T-cell (primary cell): Measurements from ENCODE around the gene CISD1. TPM values are rescaled to one million over a fixed set of nuclear protein-coding genes. Genes with fewer than 3 reads are reported as not detected.
A peak's percentile ranks its signal among the peaks of the same experiment; 100 is the strongest.

ENCODE experiments used
- ATAC-seq, 4 experiments: fragments of 200-7000 bp in 3 of 4; fragments of 150-1000 bp in 1 of 4; cut with Tn5 transposase; replicated peaks in 1 of 4; 1 replicate in 3 of 4; 2 replicates in 1 of 4; pipeline ENCODE4 v1.10.0; 2021; ENCODE audit warnings: moderate library complexity in 3 of 4, mild to moderate bottlenecking in 2 of 4, moderate number of reproducible peaks in 1 of 4
- CTCF ChIA-PET, 2 donors: fragments of 300-600 bp; sonication (Branson Sonifier 250); formaldehyde crosslinking; loops; one replicate each; lab custom pipeline; 2022; ENCODE audit warnings: antibody characterized with exemption in 2 of 2; lab: Charles Lee
- POLR2A ChIA-PET, 2 donors: fragments of 300-600 bp; sonication (Branson Sonifier 250); formaldehyde crosslinking; loops; one replicate each; lab custom pipeline; 2022; ENCODE audit warnings: antibody characterized with exemption in 2 of 2; lab: Charles Lee
- DNase-seq, 35 experiments: peaks; one replicate each; pipeline versions ENCODE4 v3.0.0 to v3.0.0-alpha.2; 2013 to 2023
- H3K27ac ChIP-seq: one replicate; pipeline ENCODE4 v1.5.1; 2013; ENCODE audit warnings: low read length
- H3K27me3 ChIP-seq, 2 experiments: replicated peaks in 1 of 2; 1 replicate in 1 of 2; 2 replicates in 1 of 2; pipeline versions ENCODE4 v1.6.1 to v1.7.0; 2013; ENCODE audit warnings: low read length in 1 of 2, mixed read lengths in 1 of 2; ENCODE audit not compliant: control insufficient read depth in 2 of 2, insufficient read depth in 2 of 2; ENCODE audit errors: extremely low read depth in 1 of 2
- H3K36me3 ChIP-seq, 2 donors: 1 replicate in 1 of 2; 2 replicates in 1 of 2; pipeline versions ENCODE4 v1.6.1 to v1.7.0; 2013; ENCODE audit warnings: low read length in 1 of 2; ENCODE audit not compliant: control insufficient read depth in 2 of 2, insufficient read depth in 1 of 2; ENCODE audit errors: extremely low read depth in 1 of 2
- H3K4me1 ChIP-seq, 2 experiments: 1 replicate in 1 of 2; 2 replicates in 1 of 2; pipeline versions ENCODE4 v1.6.1 to v1.7.0; 2013; ENCODE audit warnings: low read length in 2 of 2, mixed read lengths in 1 of 2; ENCODE audit not compliant: insufficient read depth in 2 of 2, control insufficient read depth in 1 of 2; ENCODE audit errors: extremely low read depth in 1 of 2
- H3K4me3 ChIP-seq, 2 donors: 1 replicate in 1 of 2; 2 replicates in 1 of 2; pipeline versions ENCODE4 v1.5.1 to v1.7.0; 2013; ENCODE audit warnings: mild to moderate bottlenecking in 2 of 2, low read length in 1 of 2, moderate library complexity in 1 of 2; ENCODE audit not compliant: control insufficient read depth in 1 of 2; ENCODE audit errors: extremely low read depth in 1 of 2
- H3K9me3 ChIP-seq: 2 replicates; pipeline ENCODE4 v1.7.0; 2013
- H3K27ac Mint-ChIP-seq, 2 donors: one replicate each; pipeline ENCODE4 v1.8.0; 2020 to 2021; ENCODE audit warnings: mild to moderate bottlenecking in 2 of 2, mixed read lengths in 2 of 2
- H3K27me3 Mint-ChIP-seq, 2 donors: one replicate each; pipeline ENCODE4 v1.8.0; 2021 to 2022; ENCODE audit warnings: mixed read lengths in 2 of 2
- H3K36me3 Mint-ChIP-seq: one replicate; pipeline ENCODE4 v1.8.0; 2021; ENCODE audit warnings: mixed read lengths
- H3K4me1 Mint-ChIP-seq, 3 donors: one replicate each; pipeline ENCODE4 v1.8.0; 2020 to 2022; ENCODE audit warnings: mixed read lengths in 3 of 3, mild to moderate bottlenecking in 1 of 3
- H3K4me3 Mint-ChIP-seq, 3 donors: one replicate each; pipeline ENCODE4 v1.8.0; 2020 to 2022; ENCODE audit warnings: mild to moderate bottlenecking in 3 of 3, mixed read lengths in 3 of 3, moderate library complexity in 3 of 3
- H3K9me3 Mint-ChIP-seq, 3 donors: one replicate each; pipeline ENCODE4 v1.8.0; 2020 to 2022; ENCODE audit warnings: mixed read lengths in 3 of 3
- WGBS: methylation state at CpG from one replicate; pipeline ENCODE4 v1.1.5; 2013; ENCODE audit warnings: missing lambda C conversion rate; ENCODE audit not compliant: insufficient coverage; 5-methylcytosine and 5-hydroxymethylcytosine counted together
- total RNA-seq, 35 experiments: library from RNA in 6 of 35; stranded (reverse) in 6 of 35; fragments of 120-200 nt in 1 of 35; gene quantifications; one replicate each; pipeline versions ENCODE4 v1.2.1 to v1.2.4 and lab custom pipeline; 2013 to 2026

CISD1 gene
- total RNA-seq, 5 donors from 2014 or later (not counting 1 experiment from before 2014, with no cell fraction given): 6.3 to 11.3 (median 10.3) TPM

DNA sequence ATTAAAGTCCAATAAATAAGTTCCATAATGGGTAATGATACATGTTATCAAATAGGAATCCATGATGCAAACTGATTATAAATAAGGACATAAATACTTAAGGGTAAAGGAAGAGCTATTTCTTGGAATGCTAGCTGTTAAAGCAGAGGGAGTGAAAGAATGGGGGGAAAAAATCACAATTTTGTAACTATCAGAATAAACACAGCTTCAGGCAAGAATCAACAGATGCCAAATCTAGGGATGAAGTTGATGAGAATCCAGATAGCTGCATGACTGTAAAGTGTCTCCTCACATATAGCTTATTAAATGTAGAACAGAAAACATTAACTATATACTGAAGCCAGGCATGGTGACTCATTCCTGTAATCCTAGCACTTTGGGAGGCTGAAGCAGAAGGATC, 6.2 kb upstream of the CISD1 start:
- Mint-ChIP-seq H3K4me3 (no peak overlapping the region), H3K4me1 (peaks cover 50 to 58% (median 51%) of the 10 kb centered on the region in 3 donors), H3K9me3 (no peaks in the 10 kb centered on the region), H3K27me3 (no peaks in the 10 kb centered on the region), H3K36me3 (peaks cover 8% of the 10 kb centered on the region), H3K27ac (no peak overlapping the region)
- Histone ChIP-seq H3K9me3 (no peaks in the 10 kb centered on the region), H3K27ac (no peak overlapping the region), H3K36me3 (no peaks in the 10 kb centered on the region), H3K4me3 (no peak overlapping the region), H3K4me1 (peaks cover 7 to 21% of the 10 kb centered on the region in 2 experiments), H3K27me3 (no peaks in the 10 kb centered on the region)
- ChIA-PET POLR2A (interaction anchor here in 1 of 2 donors (0.7 kb wide), 1 partner anchor 14 kb away, joined by 5 read pairs; no protein-coding TSS in a partner anchor), CTCF (interaction anchor here in 1 of 2 donors (1.5 kb wide), 1 partner anchor 27 kb away, joined by 4 read pairs; no protein-coding TSS in a partner anchor)
- no peak for DNase-seq
- no peak for ATAC-seq

DNA sequence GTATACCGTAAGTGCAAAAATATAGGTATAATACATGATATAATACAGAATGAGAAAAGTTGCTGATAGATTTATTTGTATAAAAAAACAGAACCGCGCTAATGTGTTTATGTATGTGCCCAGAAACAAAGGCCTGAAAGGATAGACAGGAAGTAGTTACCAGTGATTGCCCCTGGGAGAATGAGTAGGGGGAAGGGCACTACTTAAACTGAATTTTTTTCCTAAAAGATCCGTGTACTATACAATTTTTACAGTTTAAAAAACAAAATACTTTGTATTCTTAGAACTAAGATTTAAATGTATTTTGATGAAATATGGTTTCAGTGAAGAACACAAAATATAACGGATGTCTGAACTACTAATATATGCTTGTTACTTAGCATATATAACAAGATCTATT, 4.2 kb upstream of the CISD1 start:
- Mint-ChIP-seq H3K27ac (no peak overlapping the region), H3K27me3 (no peaks in the 10 kb centered on the region), H3K4me1 (peaks cover 57 to 64% (median 59%) of the 10 kb centered on the region in 3 donors), H3K9me3 (no peaks in the 10 kb centered on the region), H3K36me3 (peaks cover 2% of the 10 kb centered on the region), H3K4me3 (peak overlapping the region in 2 of 3 donors; percentile 7 to 99)
- ATAC-seq (no peak), DNase-seq (peak in 1 of 35 experiments; percentile 4)
- Histone ChIP-seq H3K4me1 (peaks cover 21 to 25% of the 10 kb centered on the region in 2 experiments), H3K9me3 (no peaks in the 10 kb centered on the region), H3K36me3 (no peaks in the 10 kb centered on the region), H3K27ac (no peak overlapping the region), H3K27me3 (no peaks in the 10 kb centered on the region), H3K4me3 (no peak overlapping the region)
- ChIA-PET POLR2A (no interaction called here), CTCF (no interaction called here)
- no CpG with 5 or more reads among the region's 5 CpGs for WGBS

DNA sequence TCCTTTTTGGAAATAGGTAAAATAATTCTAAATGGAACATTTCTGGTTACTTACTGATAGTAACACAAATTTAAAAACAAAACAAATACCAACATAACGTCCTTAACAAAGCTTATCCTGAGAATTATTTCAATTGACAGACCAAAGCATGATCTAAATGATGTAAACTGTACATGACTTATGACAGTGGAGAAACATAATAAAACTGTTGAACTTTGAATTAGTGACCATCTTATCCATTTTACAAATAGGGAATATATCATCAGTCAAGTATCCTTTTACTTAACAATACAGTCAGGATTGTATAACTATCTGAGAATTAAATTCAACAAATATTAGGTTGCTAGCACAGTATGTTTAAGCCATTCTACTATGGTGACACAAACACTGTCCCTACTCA, 3.7 kb upstream of the CISD1 start:
- Mint-ChIP-seq H3K27me3 (no peaks in the 10 kb centered on the region), H3K4me3 (peak overlapping the region in 1 of 3 donors; percentile 99), H3K27ac (no peak overlapping the region), H3K36me3 (no peaks in the 10 kb centered on the region), H3K4me1 (peaks cover 57 to 60% (median 57%) of the 10 kb centered on the region in 3 donors), H3K9me3 (no peaks in the 10 kb centered on the region)
- Histone ChIP-seq H3K27ac (no peak overlapping the region), H3K4me1 (peaks cover 21 to 28% of the 10 kb centered on the region in 2 experiments), H3K4me3 (no peak overlapping the region), H3K36me3 (no peaks in the 10 kb centered on the region), H3K9me3 (no peaks in the 10 kb centered on the region), H3K27me3 (no peaks in the 10 kb centered on the region)
- ATAC-seq (no peak), DNase-seq (no peak)
- no CpG with 5 or more reads among the region's 1 CpG for WGBS
- CTCF ChIA-PET: no interaction called here
- POLR2A ChIA-PET: no interaction called here

DNA sequence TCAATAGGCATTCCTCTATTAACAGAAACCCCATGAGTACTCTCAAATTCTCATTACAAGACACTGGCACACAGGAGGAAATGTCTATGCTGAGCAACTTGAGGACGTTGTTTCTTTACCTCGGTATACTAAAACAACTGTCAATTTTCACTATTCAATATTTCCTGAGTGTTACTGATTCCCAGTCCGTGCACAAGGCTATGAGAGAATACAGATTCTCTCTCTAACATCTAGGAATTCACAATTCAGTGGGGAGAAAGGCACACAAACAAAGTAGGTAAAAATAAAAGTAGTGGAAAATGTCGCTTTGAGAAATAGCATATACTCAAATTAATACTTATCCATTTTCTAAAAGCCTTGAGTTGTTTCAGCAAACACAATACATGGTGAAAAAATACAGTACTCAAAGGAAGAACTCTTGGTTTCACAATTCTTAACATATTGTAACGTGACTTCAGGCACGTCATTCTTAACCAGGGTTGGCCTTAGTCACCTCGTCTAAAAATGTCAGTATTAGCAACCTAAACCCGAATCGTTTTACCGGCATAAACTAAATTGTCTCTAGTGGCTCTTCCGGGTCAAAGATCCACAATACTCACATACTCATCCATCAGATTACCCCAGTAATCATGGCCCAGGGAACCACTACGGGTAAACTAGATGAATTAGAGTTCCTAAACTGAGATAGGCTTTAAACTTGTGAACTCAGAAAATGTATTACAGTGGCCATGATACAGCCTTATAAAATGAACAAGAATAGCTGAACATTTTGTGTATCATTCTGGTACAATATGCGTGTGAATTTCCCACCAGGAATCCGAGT, 2.7 kb upstream of the CISD1 start:
- CTCF ChIA-PET: no interaction called here
- DNase-seq: peak in 14 of 35 experiments; percentile 6 to 68 (median 19)

DNA sequence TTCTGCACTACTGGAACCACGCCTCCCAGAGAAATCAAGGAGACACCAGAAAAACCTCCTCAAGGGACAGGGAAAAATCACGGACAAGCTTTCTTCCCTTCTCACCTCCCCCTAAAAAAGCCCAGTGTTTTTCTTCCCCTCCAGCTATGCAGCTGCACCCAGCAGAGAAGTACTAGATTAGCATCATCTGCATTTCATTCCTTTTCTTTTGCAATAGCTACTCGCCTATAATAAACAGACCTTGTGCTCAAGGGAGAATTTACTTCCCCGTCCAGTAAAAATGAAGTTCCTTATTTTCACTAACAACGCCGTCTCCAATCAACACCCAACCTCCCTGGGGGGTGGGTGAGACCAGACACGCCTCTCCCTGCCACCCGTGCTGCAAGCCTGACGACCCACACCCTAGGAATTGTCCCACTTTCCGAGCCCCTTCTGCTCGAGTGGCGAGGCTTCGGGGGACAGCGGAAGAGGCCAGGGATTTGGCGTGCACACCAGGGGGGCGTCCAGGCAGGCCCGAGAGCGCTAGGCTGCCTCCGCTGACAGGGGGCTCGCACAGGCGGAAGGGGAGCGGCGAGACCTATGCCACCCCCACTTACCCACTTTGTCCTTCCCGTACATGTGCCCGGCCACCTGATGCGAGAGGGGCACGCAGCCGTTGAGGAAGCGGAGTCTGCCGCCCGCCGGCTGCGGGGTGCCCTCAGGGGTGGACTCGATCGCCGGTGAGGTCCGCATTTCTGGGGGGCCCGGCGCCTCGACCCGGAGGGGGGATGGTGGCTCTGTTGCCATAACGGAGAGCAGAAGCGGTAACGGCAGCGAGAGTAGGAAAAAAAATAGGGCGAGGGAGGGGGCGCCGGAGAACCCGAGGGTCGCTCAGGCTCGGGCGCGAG, 1.9 kb upstream of the CISD1 start:
- WGBS: under 1% methylated on average over 45 of the region's 53 CpGs
- peaks cover 50 to 57% (median 56%) of the 10 kb centered on the region in 3 donors for H3K4me1 Mint-ChIP-seq
- ChIA-PET POLR2A (interaction anchor here in 1 of 2 donors (0.7 kb wide), 1 partner anchor 117 kb away, joined by 3 read pairs; no protein-coding TSS in a partner anchor), CTCF (no interaction called here)
- H3K36me3 Mint-ChIP-seq: no peaks in the 10 kb centered on the region
- no peaks in the 10 kb centered on the region for H3K9me3 Mint-ChIP-seq
- H3K4me3 Mint-ChIP-seq: peak overlapping the region; percentile 96 to 99 (median 97)
- Histone ChIP-seq H3K4me1 (peaks cover 21 to 29% of the 10 kb centered on the region in 2 experiments), H3K27me3 (no peaks in the 10 kb centered on the region), H3K27ac (peak overlapping the region; percentile 84), H3K36me3 (no peaks in the 10 kb centered on the region), H3K4me3 (peak overlapping the region; percentile 74 to 92), H3K9me3 (no peaks in the 10 kb centered on the region)
- ATAC-seq: peak; percentile 1 to 9 (median 6)
- no peaks in the 10 kb centered on the region for H3K27me3 Mint-ChIP-seq
- peak overlapping the region; percentile 88 to 91 for H3K27ac Mint-ChIP-seq
- DNase-seq: peak in 32 of 35 experiments; percentile 6 to 60 (median 24)

More for the DNA sequence above, 2.7 kb upstream of the CISD1 start:
- Histone ChIP-seq H3K4me1 (peaks cover 21 to 29% of the 10 kb centered on the region in 2 experiments), H3K27ac (peak overlapping the region; percentile 84), H3K36me3 (no peaks in the 10 kb centered on the region), H3K4me3 (peak overlapping the region; percentile 74 to 92), H3K27me3 (no peaks in the 10 kb centered on the region), H3K9me3 (no peaks in the 10 kb centered on the region)
- peak overlapping the region; percentile 88 to 91 for H3K27ac Mint-ChIP-seq
- no peaks in the 10 kb centered on the region for H3K36me3 Mint-ChIP-seq
- WGBS: 0% methylated on average over 6 of the region's 14 CpGs
- ATAC-seq: peak in 1 of 4 experiments; percentile 9
- peak overlapping the region; percentile 96 to 99 (median 97) for H3K4me3 Mint-ChIP-seq
- peaks cover 54 to 57% (median 55%) of the 10 kb centered on the region in 3 donors for H3K4me1 Mint-ChIP-seq
- no peaks in the 10 kb centered on the region for H3K9me3 Mint-ChIP-seq
- POLR2A ChIA-PET: interaction anchor here in 1 of 2 donors (0.7 kb wide), 1 partner anchor 118 kb away, joined by 3 read pairs; no protein-coding TSS in a partner anchor
- no peaks in the 10 kb centered on the region for H3K27me3 Mint-ChIP-seq
